CD4-positive, alpha-beta T cell treated with Interleukin-15 for 1 hour (primary cell): ENCODE data around the gene JMJD7.

Experiments used
- DNase-seq: peaks from one replicate; pipeline ENCODE4 v3.0.0-alpha.2; 2020

Gene JMJD7

DNA sequence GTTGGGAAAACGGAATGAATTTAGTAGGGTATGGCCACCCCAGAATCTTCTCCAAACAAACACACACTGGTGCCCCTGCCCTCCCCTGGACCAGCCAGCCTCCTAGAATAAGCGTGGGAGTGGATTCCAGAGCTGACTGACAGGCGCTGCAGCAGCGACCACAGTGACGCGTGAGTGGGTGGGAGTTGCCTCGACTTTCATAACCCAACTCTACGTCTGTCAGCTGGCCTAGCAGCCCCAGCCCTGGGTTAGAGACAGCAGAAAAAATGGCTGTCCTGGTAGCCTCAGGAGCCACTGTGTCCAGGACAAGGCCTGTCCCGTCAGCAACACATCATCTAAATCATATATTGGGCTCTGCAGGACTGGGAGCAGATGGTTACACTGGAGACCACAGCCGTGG lies 20.7 kb downstream of the JMJD7 start:
- no peak for DNase-seq

DNA sequence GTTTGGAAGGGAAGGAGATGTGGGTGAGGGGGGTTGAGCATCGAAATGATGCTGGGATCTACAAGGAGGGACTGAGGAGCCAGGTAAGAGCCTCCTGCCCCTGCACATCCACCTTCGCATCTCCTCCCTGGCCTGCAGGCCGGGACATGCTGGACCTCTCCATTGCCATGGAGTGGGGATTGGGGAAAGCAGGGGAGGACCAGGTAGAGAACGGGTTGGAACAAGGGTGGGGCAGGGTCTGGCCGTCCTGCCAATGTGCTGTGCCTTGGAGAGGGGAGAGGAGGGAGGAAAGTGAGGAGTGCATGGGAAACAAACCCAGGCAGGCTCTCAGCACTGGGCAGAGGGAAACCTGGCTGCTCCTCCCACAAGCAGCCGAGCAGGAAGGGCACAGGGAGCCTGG lies 21.3 kb downstream of the JMJD7 start:
- no peak for DNase-seq

DNA sequence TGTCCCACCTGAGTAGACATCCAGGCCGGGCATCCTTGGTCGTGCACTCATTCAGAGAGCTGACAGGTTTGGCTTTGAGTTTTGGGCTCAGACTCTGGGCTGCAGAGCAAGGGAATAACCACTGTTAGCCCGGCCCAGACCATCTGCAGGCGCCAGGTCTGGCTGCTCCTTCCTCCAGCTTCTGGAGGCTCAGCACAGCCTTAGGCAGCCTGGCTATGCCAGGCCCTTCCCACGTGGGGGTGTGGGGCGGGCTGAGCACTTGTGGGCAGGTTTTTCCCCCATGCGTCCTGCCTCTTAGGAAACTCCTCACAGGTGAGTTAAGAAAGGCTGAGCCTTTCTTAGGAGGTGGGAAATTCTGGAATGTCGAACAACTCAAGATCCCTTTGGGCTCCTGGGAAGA lies 22.0 kb downstream of the JMJD7 start:
- no peak for DNase-seq

DNA sequence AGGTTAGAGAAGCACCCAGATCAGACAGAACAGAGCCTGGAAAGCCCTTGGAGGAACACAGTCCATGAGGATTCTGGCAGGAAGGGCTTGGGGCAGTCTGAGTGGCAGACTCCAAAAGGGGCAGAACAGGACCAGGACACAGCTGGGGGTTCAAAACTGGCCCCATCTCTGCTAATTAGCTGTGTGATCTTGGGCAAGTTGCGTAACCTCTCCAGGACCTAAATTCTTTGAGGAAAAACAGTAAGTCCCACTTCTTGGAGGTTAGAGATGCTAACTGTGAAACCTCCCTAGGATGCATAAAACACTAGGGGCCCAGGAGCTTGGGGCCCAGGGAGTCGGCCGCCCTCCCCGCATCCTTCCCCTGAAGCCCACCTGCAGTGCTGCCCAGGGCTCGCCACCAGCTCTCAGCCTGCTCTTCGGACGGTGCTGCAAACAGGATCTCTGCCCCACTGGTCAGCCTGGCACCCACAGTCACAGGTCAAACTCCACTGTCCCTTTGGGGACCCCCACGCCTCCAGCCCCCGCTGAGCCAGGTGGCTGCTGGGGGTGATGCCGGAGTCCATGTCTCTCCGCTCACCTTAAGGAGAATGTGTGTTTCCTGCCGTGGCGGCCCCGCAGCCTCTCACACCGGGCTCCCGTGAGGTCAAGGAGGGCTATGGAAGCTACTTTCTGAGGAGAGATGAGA lies 22.7 kb downstream of the JMJD7 start:
- no peak for DNase-seq

GRCh38 chr15:41851167-41851523 lies 23.3 kb downstream of the JMJD7 start:
- no peak for DNase-seq

- DNase-seq, result no peak
Observed at GRCh38 chr15:41851755-41852370, 24.0 kb downstream of the JMJD7 start.

GRCh38 chr15:41852736-41853590 lies 25.1 kb downstream of the JMJD7 start:
- DNase-seq, result no peak

DNA sequence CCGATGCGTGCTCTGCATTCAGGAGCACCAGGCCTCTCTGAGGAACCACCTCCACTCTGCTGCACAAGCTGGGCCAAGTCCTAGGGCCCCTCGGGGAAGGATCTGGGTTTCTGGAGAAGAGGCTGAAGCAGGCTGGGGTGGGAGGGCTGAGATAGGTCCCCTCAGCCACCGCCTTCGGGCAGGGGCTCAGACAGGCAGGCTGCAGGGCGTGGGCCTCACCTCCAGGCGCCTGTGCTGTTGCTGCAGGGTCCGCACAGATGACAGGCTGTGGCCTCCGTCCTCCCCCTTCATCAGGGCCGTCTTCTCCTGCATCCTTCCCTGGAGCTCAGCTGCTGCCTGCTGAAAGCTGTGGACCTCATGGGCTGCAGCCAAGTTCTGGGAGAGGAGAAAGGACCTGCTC lies 25.9 kb downstream of the JMJD7 start:
- no peak for DNase-seq

GRCh38 chr15:41854443-41854842 lies 26.6 kb downstream of the JMJD7 start:
- no peak for DNase-seq

GRCh38 chr15:41855261-41855961 lies 27.5 kb downstream of the JMJD7 start:
- no peak for DNase-seq

DNA sequence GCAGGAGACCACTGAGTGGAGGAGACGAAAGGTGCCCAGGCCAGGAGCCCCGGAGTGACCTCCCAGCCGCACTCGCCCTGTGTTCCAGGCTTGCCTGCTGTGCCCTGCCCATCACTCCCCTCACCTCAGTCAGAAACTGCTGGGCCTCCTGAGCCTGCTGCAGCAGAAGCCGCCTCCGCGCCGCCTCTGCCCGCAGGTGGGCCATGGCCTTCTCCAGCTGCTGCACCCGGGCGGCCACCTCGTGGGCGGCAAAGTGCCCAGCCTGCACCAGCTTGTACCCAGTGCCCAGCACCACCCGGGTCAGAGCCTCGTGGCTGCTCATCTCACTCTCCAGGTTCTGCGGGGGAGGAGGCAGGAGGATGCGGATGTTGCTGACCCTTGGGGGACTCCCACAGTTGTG lies 28.4 kb downstream of the JMJD7 start:
- DNase-seq, result no peak

- no peak for DNase-seq
Observed at GRCh38 chr15:41856716-41857115, 28.8 kb downstream of the JMJD7 start.

- no peak for DNase-seq
Observed at GRCh38 chr15:41857316-41857715, 29.4 kb downstream of the JMJD7 start.

- no peak for DNase-seq
Observed at GRCh38 chr15:41858756-41859155, 30.9 kb downstream of the JMJD7 start.

GRCh38 chr15:41860049-41860828 lies 32.3 kb downstream of the JMJD7 start:
- DNase-seq, result peak; percentile 36

DNA sequence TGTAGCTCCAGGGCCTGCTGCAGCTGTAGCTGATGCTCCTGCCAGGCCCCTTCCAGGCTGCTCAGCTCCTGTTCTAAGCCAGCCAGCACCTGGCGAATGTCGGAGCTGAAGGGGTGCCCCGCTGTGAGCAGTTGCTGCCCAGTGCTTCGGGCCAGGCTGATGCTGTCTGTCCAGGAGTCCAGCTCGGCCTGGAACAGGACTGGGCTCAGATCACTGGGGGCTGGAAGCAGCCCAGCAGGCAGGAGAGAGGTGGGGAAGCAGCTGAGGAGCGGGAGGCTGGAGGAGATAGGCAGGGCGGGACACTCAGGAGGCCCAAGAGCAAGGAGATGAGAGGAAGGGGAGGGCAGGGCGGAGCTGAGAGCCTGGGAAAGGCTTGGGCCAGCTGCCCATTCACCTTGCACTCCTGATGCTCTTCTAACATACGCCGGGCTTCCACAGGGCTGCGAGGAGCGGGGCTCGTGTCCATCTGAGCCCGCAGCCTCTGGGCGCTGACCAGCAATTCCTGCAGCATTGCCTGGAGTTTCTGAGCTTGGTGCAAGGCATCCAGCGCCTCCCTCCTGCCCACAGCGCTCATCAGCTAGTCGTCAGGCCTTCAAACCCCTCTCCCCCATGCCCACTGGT lies 34.0 kb downstream of the JMJD7 start:
- no peak for DNase-seq

DNA sequence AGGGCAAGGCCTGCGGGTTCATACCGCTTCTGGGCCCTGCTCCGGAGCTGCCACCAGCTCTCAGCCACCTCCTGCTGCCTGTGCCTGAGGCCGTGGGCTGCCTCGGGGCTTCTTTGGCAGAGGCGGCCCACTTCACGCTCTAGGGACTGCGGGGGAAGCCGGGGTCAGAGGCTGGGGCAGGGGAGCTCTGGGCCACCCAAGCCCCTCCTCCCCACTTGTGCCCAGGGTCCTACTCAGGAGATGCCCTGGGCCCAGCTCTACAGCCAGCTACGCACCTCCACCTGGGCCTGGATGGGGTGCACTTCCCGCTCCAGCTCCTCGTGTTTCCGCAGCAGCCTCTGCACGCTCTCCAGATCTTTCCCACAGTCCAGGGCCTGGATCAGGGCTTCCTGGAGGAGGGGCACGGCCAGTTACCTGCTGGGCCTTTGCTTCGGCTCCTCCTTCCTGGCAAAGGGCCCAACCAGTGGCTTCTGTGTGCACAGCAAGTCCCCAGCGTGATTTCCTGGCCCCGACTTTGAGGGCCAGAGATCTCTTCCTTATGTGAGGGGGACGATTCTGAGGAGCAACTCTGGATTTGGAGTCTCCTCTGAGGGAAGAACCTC lies 34.7 kb downstream of the JMJD7 start:
- no peak for DNase-seq

GRCh38 chr15:41865490-41866055 lies 37.7 kb downstream of the JMJD7 start:
- no peak for DNase-seq

DNA sequence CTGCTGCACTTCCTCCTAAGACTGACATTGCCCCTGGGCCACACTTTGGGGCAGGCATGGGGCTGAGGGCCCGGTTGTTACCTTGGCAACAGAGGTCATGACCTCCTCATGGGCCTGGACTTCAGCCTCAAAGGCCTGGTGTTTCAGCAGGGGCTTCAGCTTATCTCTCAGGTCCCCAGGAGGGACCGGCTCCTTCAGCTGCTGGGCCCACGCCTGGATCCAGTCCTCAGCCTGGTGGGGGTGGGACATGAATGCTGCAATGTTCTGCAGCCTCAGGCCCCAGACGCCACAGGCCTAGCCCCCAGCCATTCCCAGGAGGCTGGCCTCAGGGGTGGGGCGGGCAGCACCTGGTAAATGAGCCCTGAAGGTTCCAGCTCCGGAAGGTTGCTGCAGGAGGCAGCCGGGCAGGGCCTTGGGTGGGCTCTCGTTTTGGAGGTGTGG lies 38.4 kb downstream of the JMJD7 start:
- DNase-seq, result no peak

DNA sequence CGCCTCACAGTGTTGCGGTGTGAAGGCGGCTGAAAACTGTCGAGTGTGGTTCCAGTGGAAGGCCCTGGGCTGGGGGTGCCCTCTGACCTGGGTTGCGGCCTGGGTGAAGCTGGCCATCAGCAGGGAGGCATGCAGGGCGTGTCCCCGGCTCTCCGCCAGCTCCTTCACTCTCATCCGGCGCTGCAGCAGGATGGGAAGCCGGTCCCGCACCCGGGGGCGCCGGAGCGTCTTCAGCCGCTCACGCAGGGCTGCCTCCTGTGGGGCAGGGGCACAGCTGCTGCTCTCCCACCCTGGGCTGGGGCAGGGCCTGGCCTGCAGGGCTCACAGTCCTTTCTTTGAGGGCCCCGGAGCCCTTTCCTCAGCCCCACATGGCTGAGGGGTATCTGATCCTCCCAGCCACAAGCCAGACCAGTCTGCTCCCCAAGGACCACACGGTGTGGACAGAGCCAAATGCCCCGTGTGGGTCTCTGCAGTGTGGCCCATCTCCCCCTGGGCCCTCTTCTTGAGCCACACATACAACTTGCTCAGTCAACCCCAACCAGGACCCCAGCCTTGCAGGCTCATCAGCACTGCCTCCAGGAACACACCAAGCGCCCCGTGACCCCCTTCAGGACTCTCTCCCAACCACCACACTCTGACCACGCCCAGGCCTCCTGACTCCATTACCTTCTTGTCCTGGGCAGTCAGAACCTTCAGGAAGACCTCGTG lies 39.1 kb downstream of the JMJD7 start:
- no peak for DNase-seq

GRCh38 chr15:41868321-41868720 lies 40.4 kb downstream of the JMJD7 start:
- DNase-seq, result no peak
